Measurements from ENCODE around the gene MYO16. TPM values are rescaled to one million over a fixed set of nuclear protein-coding genes. Genes with fewer than 3 reads are reported as not detected.

The MYO16 gene
- total and polyA plus RNA-seq, 2 experiments from 2014 or later: 0.13 to 0.23 TPM

DNA sequence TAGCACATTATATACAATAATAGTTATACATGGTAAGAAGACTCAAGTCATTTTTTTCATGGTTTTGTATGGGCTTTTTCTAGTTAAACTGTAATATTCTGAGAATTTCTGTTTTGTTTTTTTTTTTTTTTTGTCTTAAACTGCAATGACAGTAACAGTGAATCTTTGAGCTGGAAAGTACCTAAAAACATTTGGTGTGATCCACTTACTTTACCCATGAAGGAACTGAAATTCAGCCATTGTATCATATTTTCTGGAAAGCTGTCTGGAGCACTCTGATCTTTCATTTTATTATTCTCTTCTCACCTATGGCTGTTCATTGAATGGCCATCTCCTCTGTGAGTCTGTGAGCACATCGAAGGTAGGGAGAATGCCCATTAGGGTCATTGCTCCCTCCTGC is 37.8 kb downstream of the MYO16 start:
- Histone ChIP-seq H3K4me2 (no peak overlapping the region), H3K9me3 (ENCODE audit: low read depth) (no peaks in the 10 kb centered on the region)
- no peak for TF ChIP-seq EZH2phosphoT487 (IDR thresholded peaks at IDR 0.05; ENCODE audit: low read depth, severe bottlenecking, unreplicated experiment)
- TF ChIP-seq, protein P1, sequence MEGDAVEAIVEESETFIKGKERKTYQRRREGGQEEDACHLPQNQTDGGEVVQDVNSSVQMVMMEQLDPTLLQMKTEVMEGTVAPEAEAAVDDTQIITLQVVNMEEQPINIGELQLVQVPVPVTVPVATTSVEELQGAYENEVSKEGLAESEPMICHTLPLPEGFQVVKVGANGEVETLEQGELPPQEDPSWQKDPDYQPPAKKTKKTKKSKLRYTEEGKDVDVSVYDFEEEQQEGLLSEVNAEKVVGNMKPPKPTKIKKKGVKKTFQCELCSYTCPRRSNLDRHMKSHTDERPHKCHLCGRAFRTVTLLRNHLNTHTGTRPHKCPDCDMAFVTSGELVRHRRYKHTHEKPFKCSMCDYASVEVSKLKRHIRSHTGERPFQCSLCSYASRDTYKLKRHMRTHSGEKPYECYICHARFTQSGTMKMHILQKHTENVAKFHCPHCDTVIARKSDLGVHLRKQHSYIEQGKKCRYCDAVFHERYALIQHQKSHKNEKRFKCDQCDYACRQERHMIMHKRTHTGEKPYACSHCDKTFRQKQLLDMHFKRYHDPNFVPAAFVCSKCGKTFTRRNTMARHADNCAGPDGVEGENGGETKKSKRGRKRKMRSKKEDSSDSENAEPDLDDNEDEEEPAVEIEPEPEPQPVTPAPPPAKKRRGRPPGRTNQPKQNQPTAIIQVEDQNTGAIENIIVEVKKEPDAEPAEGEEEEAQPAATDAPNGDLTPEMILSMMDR (IDR thresholded peaks at IDR 0.05; ENCODE audit: poor library complexity): no peak
- TF ChIP-seq EZH2 (IDR thresholded peaks at IDR 0.05; ENCODE audit: borderline replicate concordance): no peak

DNA sequence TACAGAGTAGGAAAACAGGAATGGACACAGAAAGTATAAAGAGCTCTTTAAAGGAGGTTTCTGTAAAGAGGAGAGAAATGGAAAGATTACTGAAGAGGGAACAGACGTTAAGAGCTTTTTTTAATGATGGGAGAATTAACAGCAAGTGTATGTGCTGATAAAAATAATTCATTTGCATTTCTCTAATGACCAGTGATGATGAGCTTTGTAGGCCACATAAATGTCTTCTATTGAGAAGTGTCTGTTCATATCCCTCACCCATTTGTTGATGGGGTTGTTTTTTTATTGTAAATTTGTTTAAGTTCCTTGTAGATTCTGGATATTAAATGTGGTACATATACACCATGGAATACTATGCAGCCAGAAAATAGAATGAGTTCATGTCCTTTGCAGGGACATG is 40.0 kb downstream of the MYO16 start:
- H3K4me2 ChIP-seq: no peak overlapping the region
- H3K9me3 ChIP-seq (ENCODE audit: low read depth): no peaks in the 10 kb centered on the region
- no peaks in the 10 kb centered on the region for H3K79me2 ChIP-seq
- H3K9me2 ChIP-seq (replicated peaks; ENCODE audit: insufficient read depth): no peaks in the 10 kb centered on the region
- 92% methylated on average over 1 of the region's 1 CpG for WGBS (ENCODE audit: low lambda C conversion rate, missing lambda C conversion rate)
- H2AFZ ChIP-seq: no peak overlapping the region
- no peak overlapping the region for H3K27ac ChIP-seq
- H3K36me3 ChIP-seq (replicated peaks; ENCODE audit: insufficient read depth, low read depth): no peaks in the 10 kb centered on the region
- H4K20me1 ChIP-seq (ENCODE audit: insufficient read depth, poor library complexity, severe bottlenecking): no peaks in the 10 kb centered on the region
- no peak overlapping the region for H3K4me3 ChIP-seq
- no peaks in the 10 kb centered on the region for H3K27me3 ChIP-seq
- TF ChIP-seq, protein P1 (IDR thresholded peaks at IDR 0.05; ENCODE audit: poor library complexity): no peak
- TF ChIP-seq EZH2phosphoT487 (IDR thresholded peaks at IDR 0.05; ENCODE audit: low read depth, severe bottlenecking, unreplicated experiment): no peak
- TF ChIP-seq EZH2 (IDR thresholded peaks at IDR 0.05; ENCODE audit: borderline replicate concordance): no peak
- no peak for DNase-seq (ENCODE audit: low spot score)
- H3K4me1 ChIP-seq (ENCODE audit: insufficient read depth): no peaks in the 10 kb centered on the region

More for the DNA sequence above, 37.8 kb downstream of the MYO16 start:
- H3K36me3 ChIP-seq (replicated peaks; ENCODE audit: insufficient read depth, low read depth): no peaks in the 10 kb centered on the region
- no peaks in the 10 kb centered on the region for H3K9me2 ChIP-seq (replicated peaks; ENCODE audit: insufficient read depth)
- DNase-seq (ENCODE audit: low spot score): no peak
- H4K20me1 ChIP-seq (ENCODE audit: insufficient read depth, poor library complexity, severe bottlenecking): no peaks in the 10 kb centered on the region
- H3K79me2 ChIP-seq: no peaks in the 10 kb centered on the region
- no peak overlapping the region for H2AFZ ChIP-seq
- no peaks in the 10 kb centered on the region for H3K4me1 ChIP-seq (ENCODE audit: insufficient read depth)
- no peaks in the 10 kb centered on the region for H3K27me3 ChIP-seq
- H3K27ac ChIP-seq: no peak overlapping the region
- no peak overlapping the region for H3K4me3 ChIP-seq
- 90% methylated on average over 1 of the region's 1 CpG for WGBS (ENCODE audit: low lambda C conversion rate, missing lambda C conversion rate)

DNA sequence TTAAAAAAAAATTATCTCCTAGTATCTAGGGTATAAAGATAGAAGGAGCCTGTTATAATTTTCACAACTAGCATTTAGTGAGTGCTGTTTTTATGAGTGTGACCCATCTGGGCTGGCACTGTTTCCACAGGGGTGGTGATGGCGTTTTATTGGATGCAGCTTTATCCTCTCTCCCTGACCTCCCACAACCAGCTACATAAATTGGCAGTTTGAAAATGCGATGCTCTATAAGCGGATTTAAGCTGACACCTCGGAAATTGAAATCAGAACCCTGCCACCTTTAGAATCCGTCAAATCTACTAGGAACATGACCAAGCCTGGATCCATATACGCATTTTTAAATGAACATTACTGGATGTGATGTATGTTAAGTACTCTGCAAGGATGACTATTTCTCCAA is 44.9 kb downstream of the MYO16 start:
- DNase-seq (ENCODE audit: low spot score): no peak
- TF ChIP-seq EZH2phosphoT487 (IDR thresholded peaks at IDR 0.05; ENCODE audit: low read depth, severe bottlenecking, unreplicated experiment): no peak
- TF ChIP-seq EZH2 (IDR thresholded peaks at IDR 0.05; ENCODE audit: borderline replicate concordance): no peak
- TF ChIP-seq, protein P1 (IDR thresholded peaks at IDR 0.05; ENCODE audit: poor library complexity): no peak
- WGBS (ENCODE audit: low lambda C conversion rate, missing lambda C conversion rate): 79% methylated on average over 6 of the region's 6 CpGs

DNA sequence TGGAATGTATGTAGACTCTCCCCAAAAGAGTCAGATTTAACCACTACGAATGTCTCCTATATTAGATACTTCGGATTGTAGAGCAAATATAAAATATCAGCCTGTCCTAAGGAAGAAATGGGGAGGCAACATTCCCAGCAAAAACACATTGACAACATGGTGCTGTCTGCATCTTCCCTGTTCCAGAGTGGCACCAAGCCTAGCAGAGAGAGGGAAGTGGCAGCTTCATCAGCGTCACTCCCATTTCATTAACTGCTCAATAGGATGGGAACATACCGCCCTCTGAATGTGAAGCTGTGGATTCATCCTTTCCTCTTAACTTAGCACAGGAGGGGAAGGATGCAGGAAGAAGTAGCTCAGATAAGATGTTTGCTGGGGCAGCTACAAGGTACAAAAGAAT is 45.4 kb downstream of the MYO16 start:
- Histone ChIP-seq H3K27me3 (no peaks in the 10 kb centered on the region), H3K4me3 (no peak overlapping the region), H3K27ac (no peak overlapping the region), H3K4me1 (ENCODE audit: insufficient read depth) (no peaks in the 10 kb centered on the region), H3K9me2 (replicated peaks; ENCODE audit: insufficient read depth) (no peaks in the 10 kb centered on the region), H2AFZ (no peak overlapping the region), H3K9me3 (ENCODE audit: low read depth) (no peaks in the 10 kb centered on the region), H3K4me2 (no peak overlapping the region), H3K36me3 (replicated peaks; ENCODE audit: insufficient read depth, low read depth) (no peaks in the 10 kb centered on the region), H3K79me2 (no peaks in the 10 kb centered on the region), H4K20me1 (ENCODE audit: insufficient read depth, poor library complexity, severe bottlenecking) (no peaks in the 10 kb centered on the region)
- no peak for TF ChIP-seq EZH2 (IDR thresholded peaks at IDR 0.05; ENCODE audit: borderline replicate concordance)
- TF ChIP-seq, protein P1 (IDR thresholded peaks at IDR 0.05; ENCODE audit: poor library complexity): no peak
- no peak for TF ChIP-seq EZH2phosphoT487 (IDR thresholded peaks at IDR 0.05; ENCODE audit: low read depth, severe bottlenecking, unreplicated experiment)
- DNase-seq (ENCODE audit: low spot score): no peak
- WGBS (ENCODE audit: low lambda C conversion rate, missing lambda C conversion rate): 89% methylated on average over 4 of the region's 4 CpGs

More for the DNA sequence above, 44.9 kb downstream of the MYO16 start:
- H3K4me3 ChIP-seq: no peak overlapping the region
- H3K9me2 ChIP-seq (replicated peaks; ENCODE audit: insufficient read depth): no peaks in the 10 kb centered on the region
- no peaks in the 10 kb centered on the region for H3K27me3 ChIP-seq
- H3K4me1 ChIP-seq (ENCODE audit: insufficient read depth): no peaks in the 10 kb centered on the region
- no peaks in the 10 kb centered on the region for H3K79me2 ChIP-seq
- H2AFZ ChIP-seq: no peak overlapping the region
- H3K4me2 ChIP-seq: no peak overlapping the region
- no peaks in the 10 kb centered on the region for H3K9me3 ChIP-seq (ENCODE audit: low read depth)
- H3K36me3 ChIP-seq (replicated peaks; ENCODE audit: insufficient read depth, low read depth): no peaks in the 10 kb centered on the region
- H3K27ac ChIP-seq: no peak overlapping the region
- no peaks in the 10 kb centered on the region for H4K20me1 ChIP-seq (ENCODE audit: insufficient read depth, poor library complexity, severe bottlenecking)

Measured in hepatocyte (in vitro differentiated cells).